H9 (cell line): Measurements from ENCODE around the gene SRGAP3. TPM values are rescaled to one million over a fixed set of nuclear protein-coding genes. Genes with fewer than 3 reads are reported as not detected.

Experiments used
- DNase-seq: peaks from one replicate; pipeline ENCODE4 v3.0.0-alpha.2; 2017
- H2AFZ ChIP-seq: one replicate; pipeline ENCODE4 v1.6.1; 2013; ENCODE audit warnings: mild to moderate bottlenecking, low read length, control low read depth, moderate library complexity
- H2AK5ac ChIP-seq: 2 replicates; pipeline ENCODE4 v1.6.1; 2013; ENCODE audit warnings: low read length, control low read depth, mixed read lengths; ENCODE audit not compliant: insufficient read length
- H2BK120ac ChIP-seq: one replicate; pipeline ENCODE4 v1.6.1; 2013; ENCODE audit warnings: low read depth, mild to moderate bottlenecking, low read length, control low read depth, inconsistent platforms; ENCODE audit not compliant: poor library complexity, severe bottlenecking
- H2BK12ac ChIP-seq: 2 replicates; pipeline ENCODE4 v1.6.1; 2013; ENCODE audit warnings: low read length, control low read depth, mixed read lengths, low read depth; ENCODE audit not compliant: insufficient read length
- H2BK15ac ChIP-seq: 2 replicates; pipeline ENCODE4 v1.6.1; 2013; ENCODE audit warnings: low read depth, low read length, control low read depth
- H2BK20ac ChIP-seq: one replicate; pipeline ENCODE4 v1.6.1; 2013; ENCODE audit warnings: low read depth, mild to moderate bottlenecking, low read length, control low read depth, inconsistent platforms; ENCODE audit not compliant: poor library complexity, severe bottlenecking
- H2BK5ac ChIP-seq: 2 replicates; pipeline ENCODE4 v1.6.1; 2013; ENCODE audit warnings: low read length, control low read depth, mixed read lengths; ENCODE audit not compliant: insufficient read length
- H3K14ac ChIP-seq: 2 replicates; pipeline ENCODE4 v1.6.1; 2013; ENCODE audit warnings: low read length, control low read depth; ENCODE audit not compliant: insufficient read depth
- H3K18ac ChIP-seq: 2 replicates; pipeline ENCODE4 v1.6.1; 2013; ENCODE audit warnings: low read depth, mild to moderate bottlenecking, mixed read lengths, low read length, control low read depth; ENCODE audit not compliant: insufficient read length
- H3K23ac ChIP-seq: 2 replicates; pipeline ENCODE4 v1.6.1; 2013; ENCODE audit warnings: low read length, control low read depth, mixed read lengths, low read depth; ENCODE audit not compliant: insufficient read length
- H3K23me2 ChIP-seq: 2 replicates; pipeline ENCODE4 v1.6.1; 2013; ENCODE audit warnings: low read depth, mild to moderate bottlenecking, mixed read lengths, low read length, control low read depth; ENCODE audit not compliant: insufficient read length, poor library complexity, severe bottlenecking
- H3K27ac ChIP-seq: 2 replicates; pipeline ENCODE4 v1.5.1; 2013; ENCODE audit warnings: low read length, control low read depth, mixed read lengths, low read depth; ENCODE audit not compliant: insufficient read length
- H3K27me3 ChIP-seq: 2 replicates; pipeline ENCODE4 v1.6.1; 2013; ENCODE audit warnings: low read length, control low read depth, inconsistent platforms; ENCODE audit not compliant: insufficient read depth
- H3K4ac ChIP-seq: 2 replicates; pipeline ENCODE4 v1.6.1; 2013; ENCODE audit warnings: low read depth, mild to moderate bottlenecking, control low read depth, inconsistent platforms, low read length, moderate library complexity
- H3K4me1 ChIP-seq: 2 replicates; pipeline ENCODE4 v1.6.1; 2013; ENCODE audit warnings: low read length, control low read depth, inconsistent platforms; ENCODE audit not compliant: insufficient read depth
- H3K4me2 ChIP-seq: 2 replicates; pipeline ENCODE4 v1.6.1; 2013; ENCODE audit warnings: low read length, control low read depth, mixed read lengths; ENCODE audit not compliant: insufficient read length, insufficient read depth
- H3K56ac ChIP-seq: 2 replicates; pipeline ENCODE4 v1.6.1; 2013; ENCODE audit warnings: low read depth, mild to moderate bottlenecking, mixed read lengths, low read length, control low read depth; ENCODE audit not compliant: insufficient read length
- H3K79me1 ChIP-seq: 2 replicates; pipeline ENCODE4 v1.6.1; 2013; ENCODE audit warnings: low read depth, mild to moderate bottlenecking, moderate library complexity, low read length, control low read depth, inconsistent platforms; ENCODE audit not compliant: insufficient read depth, poor library complexity, severe bottlenecking
- H3K79me2 ChIP-seq: 2 replicates; pipeline ENCODE4 v1.6.1; 2013; ENCODE audit warnings: low read length, control low read depth, inconsistent platforms; ENCODE audit not compliant: insufficient read depth
- H3K9ac ChIP-seq: 2 replicates; pipeline ENCODE4 v1.6.1; 2013; ENCODE audit warnings: low read length, control low read depth, mixed read lengths; ENCODE audit not compliant: insufficient read length; ENCODE audit errors: extremely low read depth
- H3K9me3 ChIP-seq: one replicate; pipeline ENCODE4 v1.6.1; 2013; ENCODE audit warnings: low read depth, low read length, inconsistent platforms; ENCODE audit not compliant: control insufficient read depth
- H3T11ph ChIP-seq: one replicate; pipeline ENCODE4 v1.6.1; 2013; ENCODE audit warnings: mild to moderate bottlenecking, low read length, control low read depth, inconsistent platforms
- H4K20me1 ChIP-seq: one replicate; pipeline ENCODE4 v1.6.1; 2013; ENCODE audit not compliant: control insufficient read depth, insufficient read length, insufficient read depth
- H4K5ac ChIP-seq: 2 replicates; pipeline ENCODE4 v1.6.1; 2013; ENCODE audit warnings: low read depth, mild to moderate bottlenecking, mixed read lengths, low read length, control low read depth; ENCODE audit not compliant: insufficient read length
- H4K8ac ChIP-seq: replicated peaks from 2 replicates; pipeline ENCODE4 v1.6.1; 2013; ENCODE audit warnings: low read length, control low read depth, mixed read lengths, low read depth; ENCODE audit not compliant: insufficient read length
- H4K91ac ChIP-seq: 2 replicates; pipeline ENCODE4 v1.6.1; 2013; ENCODE audit warnings: low read depth, mild to moderate bottlenecking, moderate library complexity, mixed read lengths, low read length, control low read depth; ENCODE audit not compliant: insufficient read length
- H3K27ac Mint-ChIP-seq, 3 experiments: 2 replicates in 2 of 3; 3 replicates in 1 of 3; pipeline ENCODE4 v1.8.0; 2020 to 2021; ENCODE audit warnings: mixed read lengths in 3 of 3, mild to moderate bottlenecking in 1 of 3, moderate library complexity in 1 of 3
- H3K27me3 Mint-ChIP-seq: 2 replicates; pipeline ENCODE4 v1.8.0; 2021; ENCODE audit warnings: low read depth, mild to moderate bottlenecking, moderate library complexity, mixed read lengths
- H3K36me3 Mint-ChIP-seq, 3 experiments: 2 replicates in 2 of 3; 3 replicates in 1 of 3; pipeline ENCODE4 v1.8.0; 2020 to 2021; ENCODE audit warnings: low read depth in 3 of 3, mixed read lengths in 3 of 3; ENCODE audit not compliant: insufficient read depth in 1 of 3
- H3K4me1 Mint-ChIP-seq, 2 experiments: 2 replicates each; pipeline ENCODE4 v1.8.0; 2020; ENCODE audit warnings: mixed read lengths in 2 of 2
- H3K4me3 Mint-ChIP-seq, 2 experiments: 2 replicates in 1 of 2; 3 replicates in 1 of 2; pipeline ENCODE4 v1.8.0; 2020 to 2021; ENCODE audit warnings: mild to moderate bottlenecking in 2 of 2, mixed read lengths in 2 of 2, moderate library complexity in 1 of 2
- H3K9me3 Mint-ChIP-seq, 2 experiments: 2 replicates in 1 of 2; 3 replicates in 1 of 2; pipeline ENCODE4 v1.8.0; 2020; ENCODE audit warnings: mild to moderate bottlenecking in 2 of 2, mixed read lengths in 2 of 2, moderate library complexity in 1 of 2
- WGBS: extraction: QIAGEN DNeasy Blood & Tissue Kit; methylation state at CpG from one replicate; pipeline ENCODE4 v1.1.7; 2013; ENCODE audit warnings: missing lambda C conversion rate, low lambda C conversion rate, mixed read lengths; ENCODE audit not compliant: insufficient read length; ENCODE audit errors: extremely low coverage; 5-methylcytosine and 5-hydroxymethylcytosine counted together
- total RNA-seq: library from RNA; stranded (reverse); gene quantifications from 2 replicates; pipeline ENCODE4 v1.2.1, GENCODE V29; 2021
- TF ChIP-seq, protein P1 (sequence below): fragments of 200-600 bp; sonication (generic); conservative IDR thresholded peaks from 3 replicates; pipeline ENCODE4 v1.8.0; 2021; ENCODE audit warnings: antibody characterized with exemption, mild to moderate bottlenecking

SRGAP3 gene
- total RNA-seq, 1 experiment from 2014 or later: 3.4 TPM

DNA sequence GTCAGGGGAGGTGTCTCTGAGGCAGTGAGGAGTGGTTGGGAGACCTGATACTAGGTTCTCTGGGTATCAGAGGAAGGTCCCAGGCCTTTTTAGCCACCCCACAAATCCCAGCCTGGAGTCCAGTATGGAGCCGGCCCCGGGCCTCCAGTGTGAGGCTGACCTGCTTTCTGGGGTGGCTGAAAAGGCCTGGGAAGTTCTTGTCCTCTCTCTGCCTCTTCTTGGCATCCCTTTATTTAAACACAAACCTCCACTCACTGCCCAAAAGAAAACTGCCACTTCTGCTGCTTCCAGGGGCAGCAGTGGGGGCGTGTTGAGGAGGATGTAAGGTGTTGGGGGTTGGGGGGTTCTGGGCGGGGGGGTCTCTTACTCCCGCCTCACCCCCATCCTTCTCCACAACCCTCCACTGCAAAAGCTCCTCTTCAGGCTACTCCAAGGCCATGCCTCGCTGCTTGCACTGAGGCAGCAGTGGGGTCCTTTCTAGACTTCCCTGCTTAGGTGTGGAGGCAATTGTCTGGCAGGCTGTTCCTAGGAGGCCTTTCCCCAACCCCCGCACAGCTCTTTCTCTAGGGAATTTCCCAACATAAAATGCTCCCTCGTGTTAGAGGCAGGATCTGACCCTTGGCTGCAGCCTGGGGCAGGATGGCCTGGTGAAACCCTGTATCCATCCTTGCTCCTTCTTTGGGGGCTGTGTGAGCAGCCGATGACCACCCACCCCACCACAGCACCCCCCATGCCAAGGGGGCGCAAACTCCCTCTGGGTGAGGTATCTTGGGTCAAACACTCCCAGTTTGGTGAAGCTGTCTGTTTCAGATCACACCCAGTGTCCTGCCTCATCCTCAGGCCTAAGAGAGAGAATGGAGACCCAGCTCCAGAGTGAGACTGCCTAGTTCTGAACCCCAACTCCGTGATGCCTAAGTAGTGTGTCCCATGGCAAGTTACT lies 274.1 kb downstream of the SRGAP3 start:
- Histone ChIP-seq H2BK20ac (no peak overlapping the region), H3K23me2 (no peaks in the 10 kb centered on the region), H2BK120ac (no peak overlapping the region), H3T11ph (no peak overlapping the region), H3K4ac (no peak overlapping the region), H3K27ac (no peak overlapping the region), H3K79me1 (no peaks in the 10 kb centered on the region), H3K4me2 (no peak overlapping the region), H2AK5ac (no peak overlapping the region), H3K23ac (no peak overlapping the region), H4K5ac (no peak overlapping the region), H2AFZ (no peak overlapping the region), H2BK15ac (no peak overlapping the region), H4K8ac (no peak overlapping the region), H2BK12ac (no peak overlapping the region), H3K4me1 (no peaks in the 10 kb centered on the region; the same call in 1 of the 2 replicates), H4K91ac (no peak overlapping the region), H3K9ac (no peak overlapping the region), H3K18ac (no peak overlapping the region), H3K27me3 (no peaks in the 10 kb centered on the region), H3K79me2 (no peaks in the 10 kb centered on the region), H3K9me3 (no peaks in the 10 kb centered on the region), H2BK5ac (no peak overlapping the region), H3K14ac (0 out of 2 replicates have a peak overlapping the region, but pooled peaks have one; percentile 23), H4K20me1 (no peaks in the 10 kb centered on the region), H3K56ac (no peak overlapping the region)
- Mint-ChIP-seq H3K36me3 (0 out of 7 replicates have a peak, but pooled peaks cover 0 to 1% (median 0%) of the 10 kb centered on the region in 3 experiments), H3K27me3 (peaks cover 30% of the 10 kb centered on the region), H3K4me3 (no peak overlapping the region), H3K9me3 (peaks cover 0 to 5% of the 10 kb centered on the region in 2 experiments; a peak in 3 of 5 replicates), H3K27ac (peak overlapping the region in 1 of 3 experiments; percentile 35; a peak in 1 of 7 replicates), H3K4me1 (peaks cover 6 to 9% of the 10 kb centered on the region in 2 experiments; a peak in 3 of 4 replicates)
- TF ChIP-seq, protein P1, sequence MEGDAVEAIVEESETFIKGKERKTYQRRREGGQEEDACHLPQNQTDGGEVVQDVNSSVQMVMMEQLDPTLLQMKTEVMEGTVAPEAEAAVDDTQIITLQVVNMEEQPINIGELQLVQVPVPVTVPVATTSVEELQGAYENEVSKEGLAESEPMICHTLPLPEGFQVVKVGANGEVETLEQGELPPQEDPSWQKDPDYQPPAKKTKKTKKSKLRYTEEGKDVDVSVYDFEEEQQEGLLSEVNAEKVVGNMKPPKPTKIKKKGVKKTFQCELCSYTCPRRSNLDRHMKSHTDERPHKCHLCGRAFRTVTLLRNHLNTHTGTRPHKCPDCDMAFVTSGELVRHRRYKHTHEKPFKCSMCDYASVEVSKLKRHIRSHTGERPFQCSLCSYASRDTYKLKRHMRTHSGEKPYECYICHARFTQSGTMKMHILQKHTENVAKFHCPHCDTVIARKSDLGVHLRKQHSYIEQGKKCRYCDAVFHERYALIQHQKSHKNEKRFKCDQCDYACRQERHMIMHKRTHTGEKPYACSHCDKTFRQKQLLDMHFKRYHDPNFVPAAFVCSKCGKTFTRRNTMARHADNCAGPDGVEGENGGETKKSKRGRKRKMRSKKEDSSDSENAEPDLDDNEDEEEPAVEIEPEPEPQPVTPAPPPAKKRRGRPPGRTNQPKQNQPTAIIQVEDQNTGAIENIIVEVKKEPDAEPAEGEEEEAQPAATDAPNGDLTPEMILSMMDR: no peak
- no peak for DNase-seq
- WGBS: no CpG with 5 or more reads among the region's 11 CpGs
